Effector CD8-positive, alpha-beta T cell (primary cell): ENCODE measurements around the gene CLECL1.
A peak's percentile ranks its signal among the peaks of the same experiment; 100 is the strongest.
"Not testable (repeated sequence)": the region's sequence is repeated elsewhere in the genome, so short reads cannot be mapped to it uniquely, and the experiment has no call there.

ENCODE experiments used
- DNase-seq: peaks from one replicate; lab custom pipeline; 2025; lab: John Stamatoyannopoulos, UW

Gene CLECL1

GRCh38 chr12:9751204-9752144 is 18.6 kb upstream of the CLECL1 start:
- peak; percentile 32 for DNase-seq

DNA sequence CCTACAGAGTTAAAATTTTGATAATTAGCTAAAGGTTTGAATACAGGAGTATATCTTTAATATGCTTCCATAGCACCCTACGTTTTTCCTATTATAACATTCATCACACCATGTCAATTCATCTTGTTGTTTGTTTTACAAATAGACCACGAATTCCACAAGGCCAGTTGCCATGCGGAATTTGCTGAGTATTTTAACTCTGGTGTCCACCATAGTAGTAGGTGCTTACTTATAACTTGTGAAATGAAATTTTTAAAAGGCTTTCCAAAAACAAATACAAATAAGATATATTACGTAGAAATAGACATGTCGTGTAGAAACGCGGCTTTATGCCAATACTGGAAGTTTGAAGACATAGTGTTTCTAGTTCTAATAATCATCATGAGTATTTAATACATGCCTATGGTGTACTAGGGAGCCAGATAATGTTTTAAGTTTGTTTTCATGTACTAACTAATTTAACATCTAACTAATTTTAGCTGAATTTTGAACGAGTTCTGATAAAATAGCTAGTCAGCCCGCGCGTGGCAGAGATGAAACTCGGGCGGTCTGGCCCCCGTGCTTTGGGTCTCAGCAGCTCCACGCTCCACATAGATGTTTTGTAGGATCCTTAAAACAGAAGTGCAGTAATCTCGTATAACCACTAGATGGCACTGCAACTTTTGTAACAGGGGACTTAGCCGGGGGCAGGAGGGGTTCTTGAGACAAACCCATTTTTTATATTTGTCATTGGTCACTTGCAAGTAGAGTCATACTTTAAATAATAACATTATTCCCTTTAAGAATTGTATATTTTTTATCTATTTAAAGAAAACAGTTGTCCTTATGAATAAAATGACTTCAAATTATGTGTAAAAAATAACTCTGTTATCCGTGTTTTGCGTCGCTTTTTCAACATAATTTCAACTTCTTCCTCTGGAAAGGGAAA is 17.6 kb upstream of the CLECL1 start:
- peak; percentile 25 for DNase-seq

- DNase-seq: no peak
Measured at GRCh38 chr12:9749640-9750039, 16.7 kb upstream of the CLECL1 start.

DNA sequence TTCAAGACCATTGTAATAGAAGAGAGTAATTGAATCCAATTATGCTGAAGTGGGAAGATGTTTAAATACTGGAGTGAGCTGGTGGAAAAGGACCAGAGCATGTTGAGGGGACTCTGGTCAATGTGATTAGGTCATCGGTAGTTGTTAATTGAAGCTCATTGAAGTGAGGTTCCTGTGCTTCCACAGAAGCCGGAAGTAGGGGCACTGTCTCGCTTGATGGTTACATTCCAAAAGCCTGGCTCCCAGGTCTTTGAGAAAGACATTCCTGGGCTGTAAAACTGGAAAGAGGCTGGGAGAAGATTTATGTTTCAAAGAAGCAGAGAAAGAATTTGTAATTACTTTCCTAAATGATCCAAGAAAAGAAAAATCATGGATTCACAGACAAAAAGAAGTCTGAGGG is 12.3 kb upstream of the CLECL1 start:
- no peak for DNase-seq

DNA sequence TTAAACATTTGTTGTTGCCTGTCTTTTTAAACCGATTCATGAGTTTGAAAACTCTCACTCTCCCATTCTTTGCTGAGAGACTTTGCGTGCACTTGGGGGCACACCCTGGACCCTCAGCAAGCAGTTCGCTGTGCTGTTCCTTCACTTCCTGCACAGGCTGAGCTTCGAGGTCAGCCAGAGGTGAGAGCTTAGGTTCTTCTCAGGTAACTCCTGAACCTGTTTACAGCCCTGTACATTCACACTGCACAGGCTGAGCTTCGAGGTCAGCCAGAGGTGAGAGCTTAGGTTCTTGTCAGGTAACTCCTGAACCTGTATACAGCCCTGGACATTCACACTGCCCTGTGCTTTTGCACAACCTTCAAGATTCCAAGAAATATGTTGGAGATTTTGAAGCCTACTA is 9.8 kb upstream of the CLECL1 start:
- DNase-seq: no peak

GRCh38 chr12:9741726-9742125 is 8.8 kb upstream of the CLECL1 start:
- peak; percentile 49 for DNase-seq

DNA sequence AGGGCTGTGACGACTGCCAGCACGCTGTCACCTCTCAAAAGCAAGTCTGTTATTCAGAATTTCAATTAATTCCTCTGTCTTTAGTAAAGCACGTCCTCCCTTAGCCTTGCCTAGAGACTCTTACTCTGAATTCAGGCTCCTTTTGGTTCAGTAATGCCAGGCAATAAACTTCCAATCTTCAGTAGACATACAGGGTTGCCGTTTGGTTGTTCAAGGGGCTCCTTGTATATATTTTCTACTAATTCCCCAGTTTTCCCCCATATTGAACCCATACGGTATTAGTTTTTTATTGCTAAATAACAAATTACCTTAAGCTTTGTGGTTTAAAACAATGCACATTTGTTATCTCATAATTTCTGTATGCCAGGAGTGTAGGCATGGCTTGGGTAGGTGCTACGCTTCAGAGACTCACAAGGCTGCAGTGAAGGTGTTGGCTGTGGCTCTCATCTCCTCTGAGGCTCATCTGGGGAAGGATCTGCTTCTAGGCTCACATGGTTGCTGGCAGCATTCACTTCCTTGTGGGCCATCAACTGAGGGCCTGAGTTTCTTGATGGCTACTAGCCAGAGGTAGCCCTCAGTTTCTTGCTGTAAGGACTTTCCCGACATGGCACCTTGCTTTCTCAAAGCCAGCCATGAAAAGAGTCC is 7.3 kb upstream of the CLECL1 start:
- no peak for DNase-seq

GRCh38 chr12:9739404-9740105 is 6.7 kb upstream of the CLECL1 start:
- DNase-seq: not testable (repeated sequence)

GRCh38 chr12:9738905-9739304 is 6.0 kb upstream of the CLECL1 start:
- not testable (repeated sequence) for DNase-seq

DNA sequence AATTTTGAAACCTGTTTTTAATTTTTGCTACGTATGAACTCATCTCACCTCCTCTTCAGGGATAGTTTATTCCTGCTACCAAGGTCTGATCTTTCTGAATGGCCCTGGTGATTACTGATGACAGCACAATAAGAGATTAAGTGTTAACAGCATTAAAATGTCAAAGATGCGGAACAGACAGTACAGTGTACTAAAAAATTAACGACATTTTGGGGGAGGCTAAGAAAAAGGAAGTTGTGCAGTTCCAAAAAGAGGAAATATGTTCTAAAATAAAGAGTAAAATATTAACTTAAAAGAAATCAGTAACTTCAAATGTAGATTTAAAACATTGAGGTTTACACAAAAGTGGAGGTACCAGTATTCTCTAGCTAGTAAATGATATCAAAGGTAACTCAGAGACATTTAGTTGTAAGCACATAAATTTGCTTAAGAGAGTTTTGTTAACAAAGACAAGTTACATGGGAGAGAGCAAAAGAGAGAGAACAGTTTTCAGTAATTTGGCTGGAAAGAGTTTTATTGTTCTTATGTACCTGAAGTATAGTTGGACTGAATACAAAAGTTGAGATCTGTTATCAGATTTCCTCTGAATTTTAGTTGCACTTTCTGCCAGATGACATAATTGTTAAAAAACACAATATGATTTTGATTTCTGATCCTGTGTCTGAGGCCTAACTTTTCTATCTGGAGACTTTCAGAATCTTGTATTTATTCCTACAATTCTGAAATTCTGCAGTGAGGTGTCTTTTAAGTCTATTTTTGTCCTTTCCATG is 4.2 kb upstream of the CLECL1 start:
- DNase-seq: no peak

DNA sequence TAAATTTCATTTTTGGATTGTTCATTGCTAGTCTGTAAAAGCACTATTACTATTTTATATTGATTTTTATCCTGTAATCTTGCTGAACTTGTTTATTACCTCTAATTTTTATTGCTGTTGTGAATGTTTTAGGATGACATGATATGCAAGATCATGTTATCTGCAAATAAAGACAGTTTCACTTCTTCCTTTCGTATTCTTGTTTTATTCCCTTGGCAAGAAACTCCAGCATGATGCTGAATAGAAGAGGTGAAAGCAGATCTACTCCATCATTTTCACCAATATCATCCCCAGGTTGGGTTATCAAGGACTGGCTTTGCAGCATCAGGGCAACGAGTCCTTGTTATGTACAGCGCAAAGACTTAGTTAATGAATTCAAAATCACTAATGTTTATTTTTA is 2.7 kb upstream of the CLECL1 start:
- DNase-seq: no peak

GRCh38 chr12:9731797-9732196 is 1.1 kb downstream of the CLECL1 start:
- no peak for DNase-seq

- no peak for DNase-seq
Measured at GRCh38 chr12:9731393-9731792, 1.5 kb downstream of the CLECL1 start.

GRCh38 chr12:9730591-9730990 is 2.3 kb downstream of the CLECL1 start:
- DNase-seq: no peak

DNA sequence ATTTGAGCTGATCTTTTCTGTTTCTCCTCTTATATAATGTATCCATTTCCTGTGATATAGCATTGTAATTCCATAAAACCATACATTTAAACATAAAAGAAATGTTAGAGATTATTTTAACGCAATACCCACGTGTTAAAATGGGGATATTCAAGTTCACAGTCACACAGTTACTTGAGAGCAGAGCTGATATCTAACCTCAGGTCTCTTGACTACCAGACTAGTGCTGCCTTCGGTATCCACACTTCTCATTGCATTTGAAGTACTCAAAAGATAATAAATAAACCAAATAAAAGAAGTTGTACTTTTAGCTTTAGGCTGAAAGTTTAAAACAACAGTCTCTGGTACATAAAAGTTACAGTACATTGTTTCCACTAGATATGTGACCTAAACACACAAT is 2.9 kb downstream of the CLECL1 start:
- DNase-seq: no peak

DNA sequence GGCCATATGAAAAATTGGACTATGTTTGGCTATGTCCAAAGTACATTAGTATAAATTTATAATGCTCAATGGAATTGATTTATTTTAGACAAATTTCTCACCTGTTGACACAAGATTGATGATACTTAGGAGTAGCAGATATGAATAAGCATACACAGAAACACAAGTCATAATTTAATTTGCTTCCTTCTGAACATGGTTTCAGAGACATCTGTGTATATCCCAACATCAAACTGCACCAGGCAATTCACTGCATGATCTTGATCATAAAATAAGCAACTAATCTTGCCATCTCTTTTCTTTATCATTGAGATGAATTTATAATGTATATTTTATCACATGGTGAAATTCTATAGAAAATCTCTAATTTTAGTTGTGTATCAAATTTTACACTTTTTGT is 3.8 kb downstream of the CLECL1 start:
- no peak for DNase-seq

DNA sequence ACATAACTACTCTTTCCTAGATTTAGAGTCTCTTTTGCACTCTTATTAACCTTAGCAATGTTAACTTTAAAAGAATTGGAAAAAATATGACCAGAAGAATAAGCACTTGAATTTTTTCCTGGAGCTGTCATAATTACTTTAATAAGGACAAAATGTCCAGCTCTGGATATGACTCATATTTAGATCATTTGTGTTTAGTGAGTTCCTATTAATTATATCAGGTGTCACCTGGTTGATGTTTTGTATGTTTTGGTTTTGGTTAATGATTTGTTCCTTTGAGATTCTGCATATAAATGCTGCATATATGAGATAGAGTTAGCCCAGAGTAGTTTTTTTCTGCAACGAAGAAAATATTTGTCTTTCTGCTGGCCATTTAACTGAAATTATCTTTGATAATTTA is 5.1 kb downstream of the CLECL1 start:
- DNase-seq: no peak

- no peak for DNase-seq
Measured at GRCh38 chr12:9725213-9725870, 7.6 kb downstream of the CLECL1 start.

DNA sequence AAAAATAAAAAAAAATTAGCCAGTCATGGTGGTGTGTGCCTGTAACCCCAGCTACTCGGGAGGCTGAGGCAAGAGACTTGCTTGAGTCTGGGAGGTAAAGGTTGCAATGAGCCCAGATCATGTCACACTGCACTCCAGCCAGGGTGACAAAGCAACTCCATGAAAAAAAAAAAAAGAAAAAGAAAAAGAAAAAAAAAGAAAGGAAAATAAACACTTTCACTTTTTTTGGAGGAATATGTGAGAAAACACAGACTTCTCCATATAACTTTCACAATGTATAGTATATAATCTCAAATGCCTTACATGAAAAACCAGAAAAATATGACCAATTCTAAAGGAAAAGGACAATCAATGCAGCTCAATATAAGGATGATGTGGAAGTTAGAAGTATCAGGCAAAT is 8.9 kb downstream of the CLECL1 start:
- no peak for DNase-seq

DNA sequence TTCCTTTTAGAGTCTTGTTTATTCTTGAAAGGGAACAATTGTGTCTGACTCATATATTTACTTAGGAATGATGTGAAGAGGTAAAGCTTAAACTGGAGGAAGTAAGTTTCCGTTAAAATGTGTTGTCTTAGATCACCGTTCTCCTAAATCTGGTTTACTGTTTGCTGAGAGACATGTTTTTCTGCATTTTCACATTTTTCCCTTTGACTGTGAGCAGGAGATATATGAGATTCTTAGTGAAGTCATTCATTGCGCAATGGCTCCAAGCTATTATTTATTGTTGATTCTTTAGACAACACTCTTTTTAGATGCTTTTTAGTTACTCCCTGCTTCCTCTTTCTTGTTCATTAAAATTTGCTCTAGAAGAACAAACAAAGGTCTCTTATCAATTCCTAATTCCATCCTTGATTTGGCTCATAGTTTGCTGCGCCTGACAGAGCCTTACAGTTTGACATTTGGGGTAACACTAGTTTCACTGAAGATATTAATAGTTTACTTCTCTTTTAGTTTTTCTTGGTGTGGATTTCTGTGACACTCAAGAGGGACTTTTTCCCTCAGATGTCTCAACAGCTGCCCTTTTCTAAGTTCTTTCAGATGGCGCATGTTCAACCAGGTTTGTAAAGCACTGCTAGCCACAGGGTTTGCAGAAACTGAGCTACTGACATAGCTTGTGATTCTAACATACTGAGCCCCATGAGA is 11.4 kb downstream of the CLECL1 start:
- DNase-seq: no peak
